Keratinocyte (primary cell): ENCODE measurements around the gene CASK.

Experiments used
- CTCF ChIP-seq, 3 experiments: IDR thresholded peaks in 1 of 3; conservative IDR thresholded peaks in 1 of 3; optimal IDR thresholded peaks in 1 of 3; 2 replicates in 2 of 3; 3 replicates in 1 of 3; pipeline versions ENCODE3 to v1.5.1; 2011; ENCODE audit warnings: low read length in 3 of 3, mild to moderate bottlenecking in 3 of 3, moderate library complexity in 2 of 3, control low read depth in 1 of 3, inconsistent platforms in 1 of 3; ENCODE audit not compliant: insufficient read depth in 2 of 3; ENCODE audit errors: extremely low read depth in 1 of 3
- EZH2 ChIP-seq: IDR thresholded peaks from one replicate; pipeline ENCODE4 v1.6.1; 2012; ENCODE audit warnings: inconsistent platforms, mild to moderate bottlenecking, low read length, moderate library complexity

- TF ChIP-seq CTCF (optimal IDR thresholded peaks at IDR 0.05 in 1 of 3, IDR thresholded peaks at IDR 0.05 in 1 of 3, conservative IDR thresholded peaks at IDR 0.05 in 1 of 3; ENCODE audit: extremely low read depth in 1 of 3, insufficient read depth in 2 of 3, low read length in 3 of 3) (no peak), EZH2 (no peak)
These were observed 238.4 kb downstream of the CASK start for GRCh38 chrX:41684940-41685339.
